ENCODE measurements around the gene SOD3.

SOD3 gene

GRCh38 chr4:24775750-24776149 is 19.6 kb upstream of the SOD3 start:
- DNase-seq, result no peak

- no peak for DNase-seq
These were observed 17.6 kb upstream of the SOD3 start for GRCh38 chr4:24777536-24778463.

DNA sequence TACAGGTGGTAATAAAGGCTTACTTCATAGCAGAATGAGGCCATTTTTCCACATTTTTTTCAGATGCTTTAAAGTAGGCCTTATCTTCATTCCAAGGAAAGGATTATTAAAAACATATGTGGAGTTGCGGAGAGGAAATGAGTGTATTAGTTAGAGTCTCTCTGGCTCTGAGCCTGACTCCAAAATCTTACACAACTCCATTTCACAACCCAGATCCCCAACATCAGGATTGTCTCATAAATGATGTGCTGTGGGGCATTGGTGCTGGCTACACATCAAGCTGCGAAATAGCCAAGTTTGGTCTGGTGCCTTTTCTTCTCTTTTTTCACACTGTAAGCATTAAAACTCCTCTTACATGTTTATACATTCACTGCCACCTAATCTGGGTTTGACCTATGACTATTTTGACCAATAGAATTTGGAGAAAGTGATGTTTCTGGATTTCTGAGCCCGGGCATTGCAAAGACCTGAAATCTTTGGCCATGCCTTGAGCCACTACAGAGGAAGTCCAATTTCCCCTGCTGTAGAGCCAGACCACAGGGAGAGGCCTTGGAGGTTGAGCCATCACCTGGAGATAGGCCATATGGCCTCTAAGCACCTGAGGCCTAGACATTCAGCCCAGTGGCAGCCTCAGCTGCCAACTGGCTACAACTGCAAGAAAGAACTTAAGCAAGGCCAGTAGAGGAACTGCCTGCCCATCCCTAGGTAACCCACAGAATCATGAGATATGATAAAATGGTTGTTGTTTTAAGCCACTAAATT is 16.7 kb upstream of the SOD3 start:
- no peak for DNase-seq

DNA sequence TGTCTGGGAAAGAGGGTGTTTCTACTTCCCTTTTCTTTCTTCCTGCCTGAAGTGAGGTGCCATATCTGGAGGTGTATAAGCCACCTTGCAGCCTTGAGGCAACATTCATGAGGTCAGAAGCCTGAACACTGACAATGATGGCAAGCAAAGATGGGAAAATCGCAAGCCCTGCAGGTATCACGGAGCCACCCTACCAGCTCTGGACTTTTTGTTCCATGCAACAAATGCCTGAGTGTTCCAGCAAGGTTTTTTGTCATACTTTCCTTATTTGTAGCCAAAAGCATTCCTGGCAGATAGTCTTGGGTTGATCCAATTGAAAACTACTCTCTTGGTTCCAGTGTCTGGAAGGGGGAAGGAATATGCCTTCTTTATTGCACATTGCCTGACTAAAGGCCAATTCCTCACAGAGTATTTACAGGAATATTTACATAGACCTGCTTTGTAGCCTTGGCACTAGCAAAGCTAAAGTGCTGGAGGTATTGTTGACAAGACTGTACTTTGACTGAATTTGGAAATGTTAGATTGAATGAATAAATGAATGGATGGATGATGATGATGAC is 14.4 kb upstream of the SOD3 start:
- DNase-seq, result no peak

- DNase-seq, result no peak
These were observed 13.2 kb upstream of the SOD3 start for GRCh38 chr4:24781999-24782745.

DNA sequence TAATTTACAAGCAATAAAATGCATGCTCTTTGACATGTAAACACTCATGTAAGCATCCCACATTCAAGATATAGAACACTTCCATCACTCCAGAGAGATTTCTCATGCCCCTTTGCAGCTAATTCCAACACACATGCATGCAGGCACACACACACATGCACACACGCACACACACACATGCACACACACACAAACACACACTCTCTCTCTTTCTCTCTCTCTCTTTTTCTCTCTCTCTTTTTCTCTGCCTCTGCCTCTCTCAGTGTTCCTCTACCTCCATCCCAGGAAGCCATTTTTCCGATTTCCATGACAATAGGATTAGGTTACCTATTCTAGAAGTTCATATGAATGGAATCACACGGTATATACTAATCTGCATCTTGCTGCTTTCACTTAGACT is 11.9 kb upstream of the SOD3 start:
- DNase-seq, result no peak

GRCh38 chr4:24791043-24791442 is 4.3 kb upstream of the SOD3 start:
- no peak for DNase-seq

- DNase-seq, result no peak
These were observed 2.8 kb upstream of the SOD3 start for GRCh38 chr4:24792552-24792951.

- DNase-seq, result no peak
These were observed 2.0 kb upstream of the SOD3 start for GRCh38 chr4:24793219-24794005.

GRCh38 chr4:24794051-24794450 is 1.3 kb upstream of the SOD3 start:
- DNase-seq, result no peak

- DNase-seq, result no peak
These were observed 893 bp upstream of the SOD3 start for GRCh38 chr4:24794480-24794879.

GRCh38 chr4:24795666-24796381 is 451 bp downstream of the SOD3 start:
- no peak for DNase-seq

DNA sequence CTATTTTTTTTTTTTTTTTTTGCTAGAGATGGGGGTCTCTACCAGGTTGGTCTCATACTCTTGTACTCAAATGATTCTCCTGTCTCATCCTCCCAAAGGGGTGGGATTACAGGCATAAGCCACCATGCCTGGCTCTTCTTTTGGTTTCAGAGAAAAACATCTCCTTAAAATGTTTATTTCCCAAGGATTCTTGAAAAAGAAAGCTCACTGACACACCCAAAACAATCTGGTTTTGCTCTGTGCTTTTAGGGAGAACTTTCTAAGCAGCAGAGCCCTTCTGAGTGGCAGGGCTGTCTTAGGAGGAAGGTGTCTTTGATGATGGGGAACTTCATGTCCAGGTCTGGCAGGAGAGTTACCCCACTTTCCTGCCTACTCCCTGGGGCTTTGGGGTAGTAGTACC is 1.2 kb downstream of the SOD3 start:
- DNase-seq, result no peak

- no peak for DNase-seq
These were observed 2.8 kb downstream of the SOD3 start for GRCh38 chr4:24798036-24798610.

DNA sequence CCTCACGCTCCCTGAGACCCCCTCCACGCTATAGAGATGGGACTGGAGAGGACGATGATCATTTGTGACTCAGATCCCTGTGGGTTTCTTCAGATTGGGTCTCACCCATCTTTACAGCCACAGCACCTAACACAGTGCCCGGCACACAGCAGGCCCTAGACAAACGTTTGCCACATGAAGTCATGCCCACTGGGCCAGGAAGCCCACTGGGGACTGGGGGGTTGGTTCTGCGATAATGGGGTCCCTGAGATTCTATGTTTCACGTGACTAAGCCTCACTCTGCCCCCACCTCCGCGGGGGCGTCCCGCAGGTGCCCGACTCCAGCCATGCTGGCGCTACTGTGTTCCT is 3.8 kb downstream of the SOD3 start:
- DNase-seq, result no peak

DNA sequence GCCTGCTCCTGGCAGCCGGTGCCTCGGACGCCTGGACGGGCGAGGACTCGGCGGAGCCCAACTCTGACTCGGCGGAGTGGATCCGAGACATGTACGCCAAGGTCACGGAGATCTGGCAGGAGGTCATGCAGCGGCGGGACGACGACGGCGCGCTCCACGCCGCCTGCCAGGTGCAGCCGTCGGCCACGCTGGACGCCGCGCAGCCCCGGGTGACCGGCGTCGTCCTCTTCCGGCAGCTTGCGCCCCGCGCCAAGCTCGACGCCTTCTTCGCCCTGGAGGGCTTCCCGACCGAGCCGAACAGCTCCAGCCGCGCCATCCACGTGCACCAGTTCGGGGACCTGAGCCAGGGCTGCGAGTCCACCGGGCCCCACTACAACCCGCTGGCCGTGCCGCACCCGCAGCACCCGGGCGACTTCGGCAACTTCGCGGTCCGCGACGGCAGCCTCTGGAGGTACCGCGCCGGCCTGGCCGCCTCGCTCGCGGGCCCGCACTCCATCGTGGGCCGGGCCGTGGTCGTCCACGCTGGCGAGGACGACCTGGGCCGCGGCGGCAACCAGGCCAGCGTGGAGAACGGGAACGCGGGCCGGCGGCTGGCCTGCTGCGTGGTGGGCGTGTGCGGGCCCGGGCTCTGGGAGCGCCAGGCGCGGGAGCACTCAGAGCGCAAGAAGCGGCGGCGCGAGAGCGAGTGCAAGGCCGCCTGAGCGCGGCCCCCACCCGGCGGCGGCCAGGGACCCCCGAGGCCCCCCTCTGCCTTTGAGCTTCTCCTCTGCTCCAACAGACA is 4.4 kb downstream of the SOD3 start:
- DNase-seq, result no peak

GRCh38 chr4:24800325-24800895 is 5.0 kb downstream of the SOD3 start:
- no peak for DNase-seq

- no peak for DNase-seq
These were observed 5.9 kb downstream of the SOD3 start for GRCh38 chr4:24801136-24801855.

DNA sequence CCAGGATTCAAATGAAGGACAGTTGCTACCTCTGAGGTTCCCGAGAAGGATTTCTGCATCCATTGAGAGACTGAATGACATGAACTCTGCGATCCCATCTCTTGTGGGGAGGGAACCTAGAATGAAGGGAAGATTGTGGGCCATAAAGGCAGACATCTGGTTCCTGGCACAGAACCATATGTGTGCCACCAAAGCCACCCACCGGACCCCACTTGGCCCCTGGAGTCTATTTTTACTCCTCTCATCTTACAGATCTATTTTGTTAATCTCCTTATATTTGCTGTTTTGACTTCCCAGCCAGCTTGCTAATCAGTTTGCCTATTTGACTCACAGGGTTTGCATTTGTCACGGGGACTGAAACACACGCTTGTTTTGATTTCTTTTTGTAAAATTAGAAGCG is 7.3 kb downstream of the SOD3 start:
- no peak for DNase-seq
